B cell (primary cell): ENCODE results near the gene BIRC5. TPM values are rescaled to one million over a fixed set of nuclear protein-coding genes. Genes with fewer than 3 reads are reported as not detected.

ENCODE experiments used
- ATAC-seq: fragments of 200-7000 bp; cut with Tn5 transposase; one replicate; pipeline ENCODE4 v1.10.0; 2021; ENCODE audit warnings: low read depth, mild to moderate bottlenecking, moderate number of reproducible peaks, moderate library complexity
- CTCF ChIA-PET: fragments of 350-600 bp; sonication (Branson Sonifier 250); formaldehyde crosslinking; loops from one replicate; lab custom pipeline; 2021; ENCODE audit warnings: antibody characterized with exemption, inconsistent platforms; lab: Charles Lee
- POLR2A ChIA-PET: fragments of 350-600 bp; sonication (Branson Sonifier 250); formaldehyde crosslinking; loops from one replicate; lab custom pipeline; 2021; ENCODE audit warnings: antibody characterized with exemption; lab: Charles Lee
- DNase-seq: peaks from one replicate; pipeline ENCODE4 v3.0.0; 2013
- H2AFZ ChIP-seq: 2 replicates; pipeline ENCODE4 v1.6.1; 2012; ENCODE audit warnings: mild to moderate bottlenecking, low read depth, low read length; ENCODE audit not compliant: insufficient read depth, poor library complexity, severe bottlenecking
- H3K27ac ChIP-seq, 2 donors: 1 replicate in 1 of 2; 2 replicates in 1 of 2; pipeline ENCODE4 v1.5.1; 2012 to 2013; ENCODE audit warnings: low read length in 2 of 2, mild to moderate bottlenecking in 2 of 2, moderate library complexity in 1 of 2
- H3K27me3 ChIP-seq, 4 experiments: fragments of 200-600 bp in 1 of 4; sonication (generic) in 1 of 4; replicated peaks in 1 of 4; 1 replicate in 2 of 4; 2 replicates in 2 of 4; pipeline versions ENCODE4 v1.6.1 to v1.7.0; 2013 to 2016; ENCODE audit warnings: low read length in 3 of 4, mild to moderate bottlenecking in 2 of 4, mixed read lengths in 1 of 4, moderate library complexity in 1 of 4; ENCODE audit not compliant: insufficient read depth in 4 of 4, control insufficient read depth in 3 of 4; ENCODE audit errors: control extremely low read depth in 1 of 4
- H3K36me3 ChIP-seq, 2 experiments: replicated peaks in 1 of 2; 1 replicate in 1 of 2; 2 replicates in 1 of 2; pipeline versions ENCODE4 v1.6.1 to v1.7.1; 2013; ENCODE audit warnings: low read length in 1 of 2; ENCODE audit not compliant: insufficient read depth in 2 of 2, control insufficient read depth in 1 of 2; ENCODE audit errors: control extremely low read depth in 1 of 2, extremely low read depth in 1 of 2
- H3K4me1 ChIP-seq, 2 donors: fragments of 200-600 bp in 1 of 2; sonication (generic) in 1 of 2; 1 replicate in 1 of 2; 2 replicates in 1 of 2; pipeline versions ENCODE4 v1.5.1 to v1.6.1; 2013 to 2017; ENCODE audit warnings: low read length in 2 of 2; ENCODE audit not compliant: control insufficient read depth in 2 of 2, insufficient read depth in 2 of 2
- H3K4me2 ChIP-seq: replicated peaks from 2 replicates; pipeline ENCODE3; 2012; ENCODE audit warnings: mild to moderate bottlenecking, low read depth, low read length; ENCODE audit not compliant: poor library complexity, severe bottlenecking
- H3K4me3 ChIP-seq, 5 experiments: fragments of 200-600 bp in 1 of 5; sonication (generic) in 1 of 5; 1 replicate in 3 of 5; 2 replicates in 2 of 5; pipeline versions ENCODE4 v1.5.1 to v1.7.0; 2011 to 2016; ENCODE audit warnings: low read length in 4 of 5, mild to moderate bottlenecking in 4 of 5, low read depth in 2 of 5, control low read depth in 1 of 5, moderate library complexity in 1 of 5; ENCODE audit not compliant: insufficient read depth in 1 of 5; ENCODE audit errors: control extremely low read depth in 1 of 5, extremely low read depth in 1 of 5
- H3K79me2 ChIP-seq: fragments of 200-600 bp; sonication (generic); one replicate; pipeline ENCODE4 v1.6.0; 2016; ENCODE audit warnings: low read length; ENCODE audit not compliant: control insufficient read depth, insufficient read depth
- H3K9ac ChIP-seq: fragments of 200-600 bp; sonication (generic); 2 replicates; pipeline ENCODE4 v1.6.1; 2017; ENCODE audit warnings: mild to moderate bottlenecking, low read length, moderate library complexity
- H3K9me3 ChIP-seq, 3 donors: one replicate each; pipeline versions ENCODE4 v1.6.1 to v1.7.1; 2013; ENCODE audit warnings: low read length in 2 of 3; ENCODE audit not compliant: control insufficient read depth in 2 of 3, insufficient read depth in 1 of 3; ENCODE audit errors: control extremely low read depth in 1 of 3
- H4K20me1 ChIP-seq: 2 replicates; pipeline ENCODE4 v1.6.0; 2012; ENCODE audit warnings: mild to moderate bottlenecking, low read length; ENCODE audit not compliant: insufficient read depth, control insufficient read depth, poor library complexity, severe bottlenecking
- H3K27ac Mint-ChIP-seq: one replicate; pipeline ENCODE4 v1.8.0; 2021; ENCODE audit warnings: mixed read lengths
- H3K27me3 Mint-ChIP-seq: one replicate; pipeline ENCODE4 v1.8.0; 2021; ENCODE audit warnings: mixed read lengths
- H3K4me1 Mint-ChIP-seq: one replicate; pipeline ENCODE4 v1.8.0; 2021; ENCODE audit warnings: mixed read lengths
- H3K4me3 Mint-ChIP-seq: one replicate; pipeline ENCODE4 v1.8.0; 2021; ENCODE audit warnings: mixed read lengths
- H3K9me3 Mint-ChIP-seq: one replicate; pipeline ENCODE4 v1.8.0; 2022; ENCODE audit warnings: mixed read lengths; ENCODE audit not compliant: insufficient read depth
- CTCF ChIP-seq: fragments of 200-600 bp; IDR thresholded peaks from one replicate; pipeline ENCODE4 v1.8.0; 2022; ENCODE audit warnings: antibody characterized with exemption, mild to moderate bottlenecking
- EZH2 ChIP-seq: IDR thresholded peaks from 2 replicates; pipeline ENCODE4 v1.6.1; 2012; ENCODE audit warnings: borderline replicate concordance, low read depth, mild to moderate bottlenecking, moderate library complexity, low read length; ENCODE audit not compliant: insufficient read depth, poor library complexity, severe bottlenecking
- WGBS: methylation state at CpG from one replicate; pipeline ENCODE4 v1.1.5; 2013; ENCODE audit warnings: missing lambda C conversion rate; ENCODE audit not compliant: insufficient coverage; 5-methylcytosine and 5-hydroxymethylcytosine counted together
- intact Hi-C: fragments of 100-400 bp; cut with micrococcal nuclease; formaldehyde crosslinking; loops from one replicate; pipeline ENCODE4 v1.10.0; 2022
- polyA plus RNA-seq: library from polyadenylated mRNA; depleted of rRNA; stranded (reverse); fragments of >200 nt; gene quantifications from 2 replicates; pipeline ENCODE4 v1.2.3, GENCODE V29; 2012
- total RNA-seq, 2 donors: library from RNA; stranded (reverse); fragments of 120-200 nt in 1 of 2; gene quantifications; 1 replicate in 1 of 2; 2 replicates in 1 of 2; pipeline versions ENCODE4 v1.2.3 to v1.2.4, GENCODE V29; 2013 to 2022

Gene BIRC5
- total and polyA plus RNA-seq, 2 donors (not counting 1 experiment from before 2014, with no cell fraction given) = 0.33 to 0.84 TPM

- Histone ChIP-seq H3K27ac (no peak overlapping the region), H3K27me3 (peaks cover 0 to 44% (median 16%) of the 10 kb centered on the region in 4 experiments), H3K4me3 (no peak overlapping the region), H3K9ac (no peak overlapping the region), H2AFZ (no peak overlapping the region), H3K4me2 (no peak overlapping the region), H3K4me1 (peaks cover 15 to 17% of the 10 kb centered on the region in 2 donors), H3K36me3 (no peaks in the 10 kb centered on the region), H3K9me3 (peaks cover 0 to 11% (median 0%) of the 10 kb centered on the region in 3 donors), H4K20me1 (no peaks in the 10 kb centered on the region), H3K79me2 (no peaks in the 10 kb centered on the region)
- Mint-ChIP-seq H3K9me3 (no peaks in the 10 kb centered on the region), H3K4me1 (peaks cover 4% of the 10 kb centered on the region), H3K27me3 (peaks cover 11% of the 10 kb centered on the region), H3K4me3 (no peak overlapping the region), H3K27ac (no peak overlapping the region)
- WGBS = 9% methylated on average over 17 of the region's 20 CpGs
- ChIA-PET POLR2A (interaction anchor here (0.6 kb wide), 1 partner anchor 17 kb away, joined by 5 read pairs; no protein-coding TSS in a partner anchor), CTCF (interaction anchor here (1.4 to 2.5 kb wide), 3 partner anchors 10 to 25 kb away, joined by 3 to 9 read pairs (median 3); no protein-coding TSS in a partner anchor)
- intact Hi-C loops = no loop called here
- TF ChIP-seq EZH2 (no peak), CTCF (no peak)
- DNase-seq = no peak
- ATAC-seq = no peak
Observed at GRCh38 chr17:78226759-78227454, 12.9 kb downstream of the BIRC5 start.

GRCh38 chr17:78227455-78227916 is 13.4 kb downstream of the BIRC5 start:
- Histone ChIP-seq H3K27me3 (peaks cover 0 to 50% (median 21%) of the 10 kb centered on the region in 4 experiments), H3K4me3 (no peak overlapping the region), H3K27ac (no peak overlapping the region), H3K4me2 (no peak overlapping the region), H3K79me2 (no peaks in the 10 kb centered on the region), H3K4me1 (peaks cover 21 to 23% of the 10 kb centered on the region in 2 donors), H3K36me3 (no peaks in the 10 kb centered on the region), H3K9me3 (peaks cover 0 to 14% (median 0%) of the 10 kb centered on the region in 3 donors), H2AFZ (no peak overlapping the region), H3K9ac (no peak overlapping the region), H4K20me1 (no peaks in the 10 kb centered on the region)
- DNase-seq = no peak
- Mint-ChIP-seq H3K27ac (no peak overlapping the region), H3K27me3 (peaks cover 12% of the 10 kb centered on the region), H3K4me3 (no peak overlapping the region), H3K9me3 (no peaks in the 10 kb centered on the region), H3K4me1 (peaks cover 10% of the 10 kb centered on the region)
- intact Hi-C loops = no loop called here
- POLR2A ChIA-PET = no interaction called here
- CTCF ChIA-PET = no interaction called here
- WGBS = 46% methylated on average over 9 of the region's 10 CpGs
- ATAC-seq = no peak
- TF ChIP-seq EZH2 = no peak
- no peak for TF ChIP-seq CTCF
